Hepatocyte (in vitro differentiated cells): ENCODE results near the gene FAM217B.

Experiments
- EZH2 ChIP-seq: fragments of 200-600 bp; sonication (generic); IDR thresholded peaks from 2 replicates; pipeline ENCODE4 v1.6.1; 2016; ENCODE audit warnings: antibody characterized with exemption, mild to moderate bottlenecking, borderline replicate concordance
- EZH2phosphoT487 ChIP-seq: fragments of 200-600 bp; sonication (generic); IDR thresholded peaks from one replicate; pipeline ENCODE4 v1.6.1; 2018; ENCODE audit warnings: antibody characterized with exemption, mild to moderate bottlenecking, low read depth, moderate library complexity; ENCODE audit not compliant: unreplicated experiment, severe bottlenecking
- TF ChIP-seq, protein P1 (sequence below): fragments of 200-600 bp; sonication (generic); IDR thresholded peaks from 2 replicates; pipeline ENCODE4 v1.5.1; 2016; ENCODE audit warnings: antibody characterized with exemption, mild to moderate bottlenecking; ENCODE audit not compliant: poor library complexity

DNA sequence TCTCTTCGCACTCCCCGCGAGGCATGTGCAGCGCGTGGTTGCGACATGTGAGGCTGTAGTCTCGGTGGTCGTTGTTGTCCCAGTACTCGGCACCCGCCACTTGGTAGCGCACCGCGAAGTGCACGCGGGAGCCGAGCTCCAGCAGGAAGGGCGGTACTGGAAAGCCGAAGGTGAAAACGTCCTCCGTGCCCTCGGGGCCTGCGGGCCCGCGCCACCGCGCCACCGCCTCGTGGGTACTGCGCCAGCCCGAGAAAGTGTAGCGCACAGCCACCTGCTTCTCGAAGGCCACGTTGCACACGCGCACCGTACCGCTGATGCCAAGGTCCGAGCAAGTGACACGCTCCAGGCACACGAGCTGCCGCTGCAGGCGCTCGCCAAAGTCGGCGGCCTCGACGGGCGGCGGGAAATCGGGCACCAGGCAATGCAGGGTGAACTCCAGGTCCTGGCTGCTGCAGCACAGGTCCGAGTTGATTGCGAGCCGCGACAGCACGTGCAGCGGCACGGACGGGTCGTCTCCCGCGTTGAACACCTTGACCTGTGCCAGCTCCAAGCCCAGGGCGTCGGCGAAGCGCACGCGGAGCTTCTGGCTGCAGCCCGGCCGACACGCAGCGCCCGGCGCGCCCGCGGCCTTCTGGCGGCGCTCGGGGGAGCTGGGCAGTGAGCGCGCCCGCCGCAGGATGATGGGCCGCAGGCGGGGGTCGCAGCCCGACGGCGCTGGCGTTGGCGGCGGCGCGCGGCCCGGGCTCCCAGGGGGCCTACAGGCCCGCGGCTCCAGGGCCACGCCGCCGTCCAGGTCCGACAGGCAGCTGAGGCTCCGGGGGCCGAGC lies 924 bp upstream of the FAM217B start:
- TF ChIP-seq, protein P1, sequence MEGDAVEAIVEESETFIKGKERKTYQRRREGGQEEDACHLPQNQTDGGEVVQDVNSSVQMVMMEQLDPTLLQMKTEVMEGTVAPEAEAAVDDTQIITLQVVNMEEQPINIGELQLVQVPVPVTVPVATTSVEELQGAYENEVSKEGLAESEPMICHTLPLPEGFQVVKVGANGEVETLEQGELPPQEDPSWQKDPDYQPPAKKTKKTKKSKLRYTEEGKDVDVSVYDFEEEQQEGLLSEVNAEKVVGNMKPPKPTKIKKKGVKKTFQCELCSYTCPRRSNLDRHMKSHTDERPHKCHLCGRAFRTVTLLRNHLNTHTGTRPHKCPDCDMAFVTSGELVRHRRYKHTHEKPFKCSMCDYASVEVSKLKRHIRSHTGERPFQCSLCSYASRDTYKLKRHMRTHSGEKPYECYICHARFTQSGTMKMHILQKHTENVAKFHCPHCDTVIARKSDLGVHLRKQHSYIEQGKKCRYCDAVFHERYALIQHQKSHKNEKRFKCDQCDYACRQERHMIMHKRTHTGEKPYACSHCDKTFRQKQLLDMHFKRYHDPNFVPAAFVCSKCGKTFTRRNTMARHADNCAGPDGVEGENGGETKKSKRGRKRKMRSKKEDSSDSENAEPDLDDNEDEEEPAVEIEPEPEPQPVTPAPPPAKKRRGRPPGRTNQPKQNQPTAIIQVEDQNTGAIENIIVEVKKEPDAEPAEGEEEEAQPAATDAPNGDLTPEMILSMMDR: no peak
- TF ChIP-seq EZH2 (no peak), EZH2phosphoT487 (no peak)
